ENCODE measurements around the gene CCDC3. TPM values are rescaled to one million over a fixed set of nuclear protein-coding genes. Genes with fewer than 3 reads are reported as not detected.

The CCDC3 gene
- polyA plus RNA-seq, 1 donor from 2014 or later, result 3.8 TPM

DNA sequence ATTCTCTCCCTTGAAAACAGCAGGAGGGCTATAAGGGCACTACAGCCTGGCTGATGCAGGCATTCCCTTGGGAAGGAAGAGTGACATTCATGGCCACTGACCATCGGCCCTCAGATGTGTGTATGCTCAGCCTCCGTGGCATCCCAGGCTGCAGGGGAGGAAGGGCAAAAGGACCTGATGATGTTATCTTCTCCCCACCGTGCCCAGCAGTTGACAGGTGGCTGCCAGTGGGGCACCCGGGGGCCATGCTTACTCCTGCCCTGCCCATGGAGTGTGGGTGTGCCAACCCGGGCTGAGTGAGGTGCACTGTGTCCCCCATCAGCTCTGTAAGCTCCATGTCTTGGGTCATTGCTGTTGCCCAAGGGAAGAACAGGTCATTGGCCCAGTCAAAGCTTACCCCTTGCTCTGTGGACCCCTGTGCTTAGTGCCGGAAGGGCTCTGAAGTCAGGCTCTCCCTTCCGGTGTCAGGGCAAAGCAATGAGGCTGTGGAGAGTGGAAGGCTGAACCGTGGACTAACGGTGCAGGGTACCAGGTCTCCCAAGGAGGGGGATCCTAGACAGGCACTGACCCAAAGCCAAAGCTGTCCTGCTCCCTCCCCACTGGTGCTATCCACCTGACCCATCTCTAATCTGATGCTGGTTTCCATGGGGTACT is 92.2 kb downstream of the CCDC3 start:
- H4K20me1 ChIP-seq (ENCODE audit: insufficient read depth), result no peaks in the 10 kb centered on the region
- H3K79me2 ChIP-seq (replicated peaks; ENCODE audit: insufficient read depth, low read length), result no peaks in the 10 kb centered on the region
- H3K27me3 ChIP-seq (ENCODE audit: insufficient read depth, low read depth, low read length), result no peaks in the 10 kb centered on the region
- H3K9me3 ChIP-seq (ENCODE audit: low read length), result no peaks in the 10 kb centered on the region
- H3K9me2 ChIP-seq (ENCODE audit: insufficient read depth, low read length), result no peaks in the 10 kb centered on the region
- TF ChIP-seq, protein P1, sequence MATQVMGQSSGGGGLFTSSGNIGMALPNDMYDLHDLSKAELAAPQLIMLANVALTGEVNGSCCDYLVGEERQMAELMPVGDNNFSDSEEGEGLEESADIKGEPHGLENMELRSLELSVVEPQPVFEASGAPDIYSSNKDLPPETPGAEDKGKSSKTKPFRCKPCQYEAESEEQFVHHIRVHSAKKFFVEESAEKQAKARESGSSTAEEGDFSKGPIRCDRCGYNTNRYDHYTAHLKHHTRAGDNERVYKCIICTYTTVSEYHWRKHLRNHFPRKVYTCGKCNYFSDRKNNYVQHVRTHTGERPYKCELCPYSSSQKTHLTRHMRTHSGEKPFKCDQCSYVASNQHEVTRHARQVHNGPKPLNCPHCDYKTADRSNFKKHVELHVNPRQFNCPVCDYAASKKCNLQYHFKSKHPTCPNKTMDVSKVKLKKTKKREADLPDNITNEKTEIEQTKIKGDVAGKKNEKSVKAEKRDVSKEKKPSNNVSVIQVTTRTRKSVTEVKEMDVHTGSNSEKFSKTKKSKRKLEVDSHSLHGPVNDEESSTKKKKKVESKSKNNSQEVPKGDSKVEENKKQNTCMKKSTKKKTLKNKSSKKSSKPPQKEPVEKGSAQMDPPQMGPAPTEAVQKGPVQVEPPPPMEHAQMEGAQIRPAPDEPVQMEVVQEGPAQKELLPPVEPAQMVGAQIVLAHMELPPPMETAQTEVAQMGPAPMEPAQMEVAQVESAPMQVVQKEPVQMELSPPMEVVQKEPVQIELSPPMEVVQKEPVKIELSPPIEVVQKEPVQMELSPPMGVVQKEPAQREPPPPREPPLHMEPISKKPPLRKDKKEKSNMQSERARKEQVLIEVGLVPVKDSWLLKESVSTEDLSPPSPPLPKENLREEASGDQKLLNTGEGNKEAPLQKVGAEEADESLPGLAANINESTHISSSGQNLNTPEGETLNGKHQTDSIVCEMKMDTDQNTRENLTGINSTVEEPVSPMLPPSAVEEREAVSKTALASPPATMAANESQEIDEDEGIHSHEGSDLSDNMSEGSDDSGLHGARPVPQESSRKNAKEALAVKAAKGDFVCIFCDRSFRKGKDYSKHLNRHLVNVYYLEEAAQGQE (IDR thresholded peaks at IDR 0.05; ENCODE audit: borderline replicate concordance), result no peak
- TF ChIP-seq MXI1 (conservative IDR thresholded peaks at IDR 0.05; ENCODE audit: poor library complexity, severe bottlenecking) (no peak), EZH2 (IDR thresholded peaks at IDR 0.05; ENCODE audit: borderline replicate concordance, insufficient read depth, low read length, poor library complexity, severe bottlenecking) (no peak), SMC3 (conservative IDR thresholded peaks at IDR 0.05; ENCODE audit: poor library complexity) (no peak), EP300 (conservative IDR thresholded peaks at IDR 0.05; ENCODE audit: poor library complexity, severe bottlenecking) (no peak), RAD21 (conservative IDR thresholded peaks at IDR 0.05) (no peak)
- no peaks in the 10 kb centered on the region for H3K36me3 ChIP-seq (ENCODE audit: insufficient read depth, low read length)
- H3K4me2 ChIP-seq (ENCODE audit: low read length), result no peak overlapping the region
- no peak overlapping the region for H3K9ac ChIP-seq (ENCODE audit: low read length)
- no peak overlapping the region for H2AFZ ChIP-seq (ENCODE audit: low read depth, low read length)
- H3K27ac ChIP-seq (ENCODE audit: low read length), result no peak overlapping the region
- no peaks in the 10 kb centered on the region for H3F3A ChIP-seq (ENCODE audit: insufficient read depth, low read length, poor library complexity, severe bottlenecking)
- no peak overlapping the region for H3K4me3 ChIP-seq (ENCODE audit: low read length)

DNA sequence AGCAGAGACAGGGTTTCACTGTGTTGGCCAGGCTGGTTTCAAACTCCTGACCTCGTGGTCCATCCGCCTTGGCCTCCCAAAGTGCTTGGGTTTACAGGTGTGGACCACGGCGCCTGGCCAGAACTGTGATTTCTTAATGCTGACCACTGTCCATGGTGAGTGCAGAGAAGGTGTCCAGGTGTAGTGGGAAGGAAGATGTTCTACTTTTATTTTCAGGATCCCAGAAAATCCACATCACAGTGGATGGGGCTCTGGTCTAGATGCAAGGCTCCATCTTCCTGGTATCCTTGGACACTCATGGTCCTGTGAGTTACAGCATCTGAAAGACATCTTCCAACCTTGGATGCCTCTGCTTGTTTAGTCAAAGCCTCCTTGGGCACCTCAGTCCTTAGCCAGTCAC is 92.7 kb downstream of the CCDC3 start:
- no peaks in the 10 kb centered on the region for H4K20me1 ChIP-seq (ENCODE audit: insufficient read depth)
- H3F3A ChIP-seq (ENCODE audit: insufficient read depth, low read length, poor library complexity, severe bottlenecking), result no peaks in the 10 kb centered on the region
- H3K27me3 ChIP-seq (ENCODE audit: insufficient read depth, low read depth, low read length), result no peaks in the 10 kb centered on the region
- H3K4me2 ChIP-seq (ENCODE audit: low read length), result no peak overlapping the region
- H3K36me3 ChIP-seq (ENCODE audit: insufficient read depth, low read length), result no peaks in the 10 kb centered on the region
- no peak overlapping the region for H3K4me3 ChIP-seq (ENCODE audit: low read length)
- no peaks in the 10 kb centered on the region for H3K79me2 ChIP-seq (replicated peaks; ENCODE audit: insufficient read depth, low read length)
- H3K27ac ChIP-seq (ENCODE audit: low read length), result no peak overlapping the region
- no peaks in the 10 kb centered on the region for H3K9me3 ChIP-seq (ENCODE audit: low read length)
- TF ChIP-seq MXI1 (conservative IDR thresholded peaks at IDR 0.05; ENCODE audit: poor library complexity, severe bottlenecking), result no peak
- H3K9ac ChIP-seq (ENCODE audit: low read length), result no peak overlapping the region
- H2AFZ ChIP-seq (ENCODE audit: low read depth, low read length), result no peak overlapping the region
- H3K9me2 ChIP-seq (ENCODE audit: insufficient read depth, low read length), result no peaks in the 10 kb centered on the region

DNA sequence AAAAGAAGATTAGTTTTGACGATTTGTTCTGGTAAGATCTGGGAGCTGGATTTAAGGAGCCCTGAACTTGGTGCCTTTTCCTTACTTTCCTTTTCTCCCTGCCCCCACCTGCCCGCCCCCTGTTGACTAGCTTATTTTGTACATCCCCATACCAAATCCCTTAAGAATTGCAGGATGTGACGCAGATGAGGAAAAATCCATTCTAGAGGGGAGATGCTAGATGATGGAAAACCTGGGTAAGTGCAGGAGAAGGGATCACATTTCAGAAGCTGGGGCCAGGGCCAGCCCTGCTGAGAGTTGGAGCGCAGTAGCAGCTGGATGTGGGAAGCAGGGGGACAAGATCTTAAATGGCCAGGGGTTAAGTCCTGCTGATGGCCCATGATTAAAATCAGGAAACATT is 93.9 kb downstream of the CCDC3 start:
- H3F3A ChIP-seq (ENCODE audit: insufficient read depth, low read length, poor library complexity, severe bottlenecking), result no peaks in the 10 kb centered on the region
- no peaks in the 10 kb centered on the region for H3K79me2 ChIP-seq (replicated peaks; ENCODE audit: insufficient read depth, low read length)
- H2AFZ ChIP-seq (ENCODE audit: low read depth, low read length), result no peak overlapping the region
- TF ChIP-seq MXI1 (conservative IDR thresholded peaks at IDR 0.05; ENCODE audit: poor library complexity, severe bottlenecking), result no peak
- no peak for TF ChIP-seq RAD21 (conservative IDR thresholded peaks at IDR 0.05)
- TF ChIP-seq, protein P2, sequence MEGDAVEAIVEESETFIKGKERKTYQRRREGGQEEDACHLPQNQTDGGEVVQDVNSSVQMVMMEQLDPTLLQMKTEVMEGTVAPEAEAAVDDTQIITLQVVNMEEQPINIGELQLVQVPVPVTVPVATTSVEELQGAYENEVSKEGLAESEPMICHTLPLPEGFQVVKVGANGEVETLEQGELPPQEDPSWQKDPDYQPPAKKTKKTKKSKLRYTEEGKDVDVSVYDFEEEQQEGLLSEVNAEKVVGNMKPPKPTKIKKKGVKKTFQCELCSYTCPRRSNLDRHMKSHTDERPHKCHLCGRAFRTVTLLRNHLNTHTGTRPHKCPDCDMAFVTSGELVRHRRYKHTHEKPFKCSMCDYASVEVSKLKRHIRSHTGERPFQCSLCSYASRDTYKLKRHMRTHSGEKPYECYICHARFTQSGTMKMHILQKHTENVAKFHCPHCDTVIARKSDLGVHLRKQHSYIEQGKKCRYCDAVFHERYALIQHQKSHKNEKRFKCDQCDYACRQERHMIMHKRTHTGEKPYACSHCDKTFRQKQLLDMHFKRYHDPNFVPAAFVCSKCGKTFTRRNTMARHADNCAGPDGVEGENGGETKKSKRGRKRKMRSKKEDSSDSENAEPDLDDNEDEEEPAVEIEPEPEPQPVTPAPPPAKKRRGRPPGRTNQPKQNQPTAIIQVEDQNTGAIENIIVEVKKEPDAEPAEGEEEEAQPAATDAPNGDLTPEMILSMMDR (IDR thresholded peaks at IDR 0.05; ENCODE audit: poor library complexity, severe bottlenecking), result no peak
- no peak for TF ChIP-seq TAF1 (IDR thresholded peaks at IDR 0.05; ENCODE audit: low read depth)
- TF ChIP-seq EZH2 (IDR thresholded peaks at IDR 0.05; ENCODE audit: borderline replicate concordance, insufficient read depth, low read length, poor library complexity, severe bottlenecking), result no peak
- TF ChIP-seq, protein P1 (IDR thresholded peaks at IDR 0.05; ENCODE audit: borderline replicate concordance), result no peak
- TF ChIP-seq POLR2AphosphoS5 (IDR thresholded peaks at IDR 0.05), result no peak
- TF ChIP-seq EP300 (conservative IDR thresholded peaks at IDR 0.05; ENCODE audit: poor library complexity, severe bottlenecking), result no peak
- TF ChIP-seq SMC3 (conservative IDR thresholded peaks at IDR 0.05; ENCODE audit: poor library complexity), result no peak
- no peak overlapping the region for H3K9ac ChIP-seq (ENCODE audit: low read length)
- H4K20me1 ChIP-seq (ENCODE audit: insufficient read depth), result no peaks in the 10 kb centered on the region
- no peak overlapping the region for H3K4me2 ChIP-seq (ENCODE audit: low read length)
- H3K27me3 ChIP-seq (ENCODE audit: insufficient read depth, low read depth, low read length), result no peaks in the 10 kb centered on the region
- H3K27ac ChIP-seq (ENCODE audit: low read length), result no peak overlapping the region
- H3K36me3 ChIP-seq (ENCODE audit: insufficient read depth, low read length), result no peaks in the 10 kb centered on the region
- no peak overlapping the region for H3K4me3 ChIP-seq (ENCODE audit: low read length)
- H3K9me3 ChIP-seq (ENCODE audit: low read length), result no peaks in the 10 kb centered on the region
- no peaks in the 10 kb centered on the region for H3K9me2 ChIP-seq (ENCODE audit: insufficient read depth, low read length)

All from neural cell (in vitro differentiated cells).